OCI-LY3 (cell line): ENCODE measurements around the gene DDX24.

Experiments
- H2AFZ ChIP-seq: fragments of 200-600, 300-600 bp; shearing (Covaris generic); 2 replicates; pipeline ENCODE4 v1.6.0; 2014; ENCODE audit warnings: antibody characterized with exemption, low read depth, low read length
- H3K27ac ChIP-seq: fragments of 200-600, 300-600 bp; sonication (generic); 2 replicates; pipeline ENCODE4 v1.5.1; 2014; ENCODE audit warnings: mild to moderate bottlenecking, low read length, moderate library complexity, mixed read lengths
- H3K27me3 ChIP-seq: fragments of 200-600, 300-600 bp; sonication (generic); 2 replicates; pipeline ENCODE4 v1.6.1; 2014; ENCODE audit warnings: low read depth, low read length, mixed read lengths
- H3K36me3 ChIP-seq: fragments of 200-600, 300-600 bp; sonication (generic); replicated peaks from 2 replicates; pipeline ENCODE3; 2014; ENCODE audit warnings: low read depth, low read length, mixed read lengths
- H3K4me1 ChIP-seq: fragments of 300-600, 200-600 bp; sonication (generic); 2 replicates; pipeline ENCODE4 v1.6.1; 2014; ENCODE audit warnings: low read length, mixed read lengths
- H3K4me2 ChIP-seq: fragments of 200-600, 300-600 bp; sonication (generic); 2 replicates; pipeline ENCODE4 v1.6.1; 2014; ENCODE audit warnings: low read length, mixed read lengths
- H3K4me3 ChIP-seq: fragments of 300-600, 200-600 bp; sonication (generic); 2 replicates; pipeline ENCODE4 v1.5.1; 2014; ENCODE audit warnings: antibody characterized with exemption, mild to moderate bottlenecking, low read length, moderate library complexity
- H3K79me2 ChIP-seq: fragments of 300-600, 200-600 bp; shearing (Covaris generic); 2 replicates; pipeline ENCODE4 v1.6.1; 2014; ENCODE audit warnings: mild to moderate bottlenecking, low read length, mixed read lengths
- H3K9ac ChIP-seq: fragments of 300-600, 200-600 bp; shearing (Covaris generic); 2 replicates; pipeline ENCODE4 v1.6.0; 2014; ENCODE audit warnings: mild to moderate bottlenecking, low read length, moderate library complexity
- H3K9me3 ChIP-seq: fragments of 200-600, 300-600 bp; shearing (Covaris generic); 2 replicates; pipeline ENCODE4 v1.6.1; 2014; ENCODE audit warnings: low read length, mixed read lengths; ENCODE audit not compliant: insufficient read depth
- H4K20me1 ChIP-seq: fragments of 200-600, 300-600 bp; sonication (generic); 2 replicates; pipeline ENCODE4 v1.6.1; 2016; ENCODE audit warnings: low read length, mixed read lengths; ENCODE audit not compliant: insufficient read depth
- CTCF ChIP-seq: fragments of 200-600, 300-600 bp; sonication (generic); IDR thresholded peaks from 2 replicates; pipeline ENCODE4 v1.5.1; 2014; ENCODE audit warnings: antibody characterized with exemption, low read length, low read depth
- EZH2phosphoT487 ChIP-seq: fragments of 200-600 bp; shearing (Covaris generic); IDR thresholded peaks from 2 replicates; pipeline ENCODE4 v1.6.1; 2018; ENCODE audit warnings: antibody characterized with exemption, mixed run types, low read depth

Gene DDX24

DNA sequence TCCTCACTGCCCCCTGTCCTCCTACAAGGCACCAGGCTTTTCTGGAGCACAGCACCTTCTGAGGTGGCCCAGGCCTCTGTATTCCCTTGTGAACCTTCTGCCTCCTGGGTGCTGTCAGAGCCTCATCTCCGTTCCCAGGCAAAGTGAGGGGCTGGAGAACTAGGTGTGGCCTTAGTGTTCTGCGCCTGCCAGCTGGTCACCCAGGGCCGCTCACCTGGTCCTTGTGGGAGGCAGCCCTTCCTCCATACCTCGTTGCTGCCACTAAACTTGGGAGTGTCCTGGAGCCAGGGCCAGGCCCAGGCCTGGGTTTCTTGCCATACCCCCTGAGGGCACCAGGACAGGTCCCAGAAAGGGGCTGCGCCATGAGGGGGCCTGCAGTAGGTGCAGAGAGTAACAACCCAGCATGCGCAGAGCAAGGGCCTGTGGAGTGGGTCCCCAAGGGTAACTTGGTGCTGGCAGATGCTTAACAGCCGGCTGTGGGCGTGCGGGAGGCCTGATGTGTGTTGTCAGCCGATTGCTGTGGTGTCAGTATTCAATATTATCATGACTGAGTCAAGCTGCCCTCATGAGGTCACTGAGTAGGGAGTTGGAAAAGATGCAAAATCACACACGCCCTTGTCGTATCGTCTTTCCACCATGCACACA is 37.8 kb downstream of the DDX24 start:
- peaks cover 33% of the 10 kb centered on the region for H3K36me3 ChIP-seq

GRCh38 chr14:94042433-94043091 is 38.4 kb downstream of the DDX24 start:
- H2AFZ ChIP-seq = no peak overlapping the region
- no peaks in the 10 kb centered on the region for H3K9me3 ChIP-seq
- no peaks in the 10 kb centered on the region for H3K4me1 ChIP-seq
- no peak overlapping the region for H3K4me2 ChIP-seq
- H3K36me3 ChIP-seq = peaks cover 26% of the 10 kb centered on the region
- TF ChIP-seq CTCF (no peak), EZH2phosphoT487 (no peak)
- H3K9ac ChIP-seq = no peak overlapping the region
- no peaks in the 10 kb centered on the region for H3K79me2 ChIP-seq
- no peak overlapping the region for H3K27ac ChIP-seq
- H3K27me3 ChIP-seq = no peaks in the 10 kb centered on the region
- H3K4me3 ChIP-seq = no peak overlapping the region
- H4K20me1 ChIP-seq = no peaks in the 10 kb centered on the region

More for the DNA sequence above, 37.8 kb downstream of the DDX24 start:
- H3K9me3 ChIP-seq = no peaks in the 10 kb centered on the region
- no peaks in the 10 kb centered on the region for H3K79me2 ChIP-seq
- no peaks in the 10 kb centered on the region for H4K20me1 ChIP-seq
- no peaks in the 10 kb centered on the region for H3K27me3 ChIP-seq
- no peaks in the 10 kb centered on the region for H3K4me1 ChIP-seq
- no peak overlapping the region for H3K4me2 ChIP-seq
- no peak overlapping the region for H3K9ac ChIP-seq
- H3K4me3 ChIP-seq = no peak overlapping the region
- TF ChIP-seq EZH2phosphoT487 (no peak), CTCF (no peak)
- no peak overlapping the region for H2AFZ ChIP-seq
- H3K27ac ChIP-seq = no peak overlapping the region

DNA sequence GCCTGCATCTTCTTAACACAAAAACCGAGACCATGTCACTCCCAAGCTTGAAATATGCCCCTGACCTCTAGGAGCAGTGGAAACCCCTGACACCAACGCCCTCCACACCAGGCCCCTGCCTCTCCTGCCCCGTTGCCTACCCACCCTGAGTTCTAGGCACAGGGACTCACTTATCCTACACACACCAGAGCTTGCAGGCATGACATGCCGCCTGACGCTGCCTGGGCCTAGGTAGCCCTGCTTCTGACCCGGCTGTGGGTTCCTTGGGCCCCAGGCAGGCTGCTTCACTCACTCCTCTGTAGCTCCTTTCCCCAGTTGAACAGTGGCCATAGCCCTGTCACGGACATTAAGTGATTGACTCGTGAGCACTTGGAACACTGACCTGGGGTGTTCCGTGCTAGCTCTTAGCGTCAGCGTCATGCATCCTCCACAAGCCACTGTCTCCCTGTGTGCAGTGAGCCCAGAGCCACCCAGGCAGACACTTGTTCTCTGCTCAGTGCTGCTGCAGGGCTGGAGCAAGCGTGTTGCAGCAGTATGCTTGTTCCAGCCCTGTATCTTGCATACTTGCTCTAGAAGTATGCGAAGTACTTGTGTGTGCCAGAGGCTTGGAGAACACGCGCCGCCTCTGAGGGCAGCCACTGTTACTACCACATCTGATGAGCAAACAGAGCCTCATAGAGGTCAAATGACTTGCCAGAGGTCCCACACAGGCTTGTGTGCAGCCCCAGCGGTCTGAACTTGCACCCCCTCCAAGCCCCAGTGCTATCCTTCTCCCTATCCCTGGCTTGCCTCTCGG is 39.3 kb downstream of the DDX24 start:
- TF ChIP-seq CTCF (no peak), EZH2phosphoT487 (no peak)

DNA sequence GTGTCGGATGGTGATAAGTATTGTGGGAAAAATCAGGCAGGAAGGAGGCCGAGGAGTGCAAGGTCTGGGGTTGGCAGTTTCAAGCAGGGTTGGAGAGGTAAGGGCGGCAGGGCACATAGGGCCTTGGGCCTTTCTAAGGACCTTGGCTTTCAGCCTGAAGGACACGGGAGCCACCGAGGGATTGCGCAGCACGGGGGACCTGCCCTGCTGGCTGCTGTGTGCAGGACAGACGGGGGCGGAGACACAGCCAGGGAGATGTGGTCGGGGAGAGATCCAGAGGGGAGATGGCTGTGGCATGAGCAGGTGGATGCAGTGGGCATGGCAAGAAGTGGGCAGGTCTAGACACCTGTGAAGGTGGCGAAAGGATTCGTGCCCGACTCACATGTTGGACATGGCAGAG is 40.2 kb downstream of the DDX24 start:
- H3K4me2 ChIP-seq = no peak overlapping the region
- H4K20me1 ChIP-seq = no peaks in the 10 kb centered on the region
- no peak overlapping the region for H3K9ac ChIP-seq

More for the DNA sequence above, 39.3 kb downstream of the DDX24 start:
- no peaks in the 10 kb centered on the region for H3K4me1 ChIP-seq
- no peaks in the 10 kb centered on the region for H3K79me2 ChIP-seq
- H4K20me1 ChIP-seq = no peaks in the 10 kb centered on the region
- H3K4me2 ChIP-seq = no peak overlapping the region
- no peak overlapping the region for H2AFZ ChIP-seq
- no peaks in the 10 kb centered on the region for H3K27me3 ChIP-seq
- no peak overlapping the region for H3K4me3 ChIP-seq
- H3K9me3 ChIP-seq = no peaks in the 10 kb centered on the region
- H3K27ac ChIP-seq = no peak overlapping the region
- no peak overlapping the region for H3K9ac ChIP-seq
- H3K36me3 ChIP-seq = peaks cover 19% of the 10 kb centered on the region

More for the DNA sequence above, 40.2 kb downstream of the DDX24 start:
- H3K27ac ChIP-seq = no peak overlapping the region
- H3K79me2 ChIP-seq = no peaks in the 10 kb centered on the region
- no peaks in the 10 kb centered on the region for H3K9me3 ChIP-seq
- no peak overlapping the region for H2AFZ ChIP-seq
- no peak for TF ChIP-seq EZH2phosphoT487
- no peak for TF ChIP-seq CTCF
- no peak overlapping the region for H3K4me3 ChIP-seq
- H3K36me3 ChIP-seq = peaks cover 14% of the 10 kb centered on the region
- no peaks in the 10 kb centered on the region for H3K27me3 ChIP-seq
- no peaks in the 10 kb centered on the region for H3K4me1 ChIP-seq
